ENCODE results near the gene CFTR. TPM values are rescaled to one million over a fixed set of nuclear protein-coding genes. Genes with fewer than 3 reads are reported as not detected.

Gene CFTR
- total and polyA plus RNA-seq, 2 of the 4 experiments (the other 2 are of a cell fraction): 0.18 to 0.21 TPM

- Histone ChIP-seq H2AK5ac (ENCODE audit: low read depth, low read length) (no peak overlapping the region), H2BK120ac (ENCODE audit: low read depth, low read length) (no peak overlapping the region), H3K36me3 (ENCODE audit: control insufficient read depth, insufficient read depth, low read length) (no peaks in the 10 kb centered on the region), H3K4ac (ENCODE audit: low read depth, low read length) (no peak overlapping the region), H3K4me1 (ENCODE audit: control insufficient read depth, insufficient read depth, low read length) (peaks cover 14% of the 10 kb centered on the region), H3K4me3 (ENCODE audit: insufficient read depth, low read depth, low read length) (no peak overlapping the region), H3K18ac (ENCODE audit: low read depth, low read length) (no peak overlapping the region), H3K27me3 (ENCODE audit: control insufficient read depth, insufficient read depth, low read length) (no peaks in the 10 kb centered on the region), H2BK5ac (ENCODE audit: low read depth, low read length, poor library complexity, severe bottlenecking) (no peak overlapping the region), H3K27ac (ENCODE audit: insufficient read depth, low read length) (no peak overlapping the region), H2BK15ac (ENCODE audit: low read depth, low read length) (no peak overlapping the region; the same call in 2 of the 3 replicates), H4K5ac (ENCODE audit: low read depth, low read length) (no peak overlapping the region), H3K14ac (replicated peaks; ENCODE audit: low read depth, low read length) (no peak overlapping the region), H3K23ac (ENCODE audit: low read depth, low read length) (no peak overlapping the region), H3K9me3 (ENCODE audit: control insufficient read depth, insufficient read depth, low read length) (no peaks in the 10 kb centered on the region), H3K4me2 (ENCODE audit: low read depth, low read length) (no peak overlapping the region), H3K56ac (ENCODE audit: extremely low read depth, insufficient read depth, low read length) (no peak overlapping the region), H3K79me1 (ENCODE audit: low read depth in 1 of 2, low read length in 2 of 2) (no peaks in the 10 kb centered on the region), H4K8ac (ENCODE audit: low read depth in 2 of 2, low read length in 2 of 2) (no peak overlapping the region), H2AK9ac (replicated peaks; ENCODE audit: low read depth, low read length, poor library complexity) (no peak overlapping the region), H2AFZ (replicated peaks; ENCODE audit: low read length, poor library complexity) (no peak overlapping the region), H2BK20ac (ENCODE audit: low read depth, low read length) (no peak overlapping the region), H4K91ac (ENCODE audit: insufficient read depth, low read depth, low read length) (no peak overlapping the region), H3K9ac (ENCODE audit: low read depth, low read length) (no peak overlapping the region), H4K20me1 (ENCODE audit: insufficient read depth, low read length) (no peaks in the 10 kb centered on the region), H3K9me1 (ENCODE audit: insufficient read depth, low read length) (no peaks in the 10 kb centered on the region)
- ChIA-PET CTCF (no interaction called here), POLR2A (ENCODE audit: unreplicated experiment) (no interaction called here)
- intact Hi-C loops (cut with micrococcal nuclease): no loop called here
- dilution Hi-C loops (cut with HindIII; ENCODE audit: low sequenced_read_pairs, unreplicated experiment): no loop called here
- no peak for ATAC-seq (ENCODE audit: low read depth)
- in situ Hi-C loops (cut with MboI; ENCODE audit: low sequenced_read_pairs): no loop called here
- WGBS, 2 experiments (ENCODE audit: extremely low coverage in 2 of 2, insufficient read length in 1 of 2): no CpG with 5 or more reads among the region's 1 CpG
- no peak for DNase-seq
- no TSS peak for BruUV-seq (replicated peaks)
- TF ChIP-seq FOS (IDR thresholded peaks at IDR 0.05; ENCODE audit: low read depth, low read length) (no peak), SMC3 (IDR thresholded peaks at IDR 0.05; ENCODE audit: low read depth, low read length) (no peak)
These were observed 192.6 kb downstream of the CFTR start for GRCh38 chr7:117672453-117672852.
